Vagina (tissue), 2 donors: ENCODE measurements around the gene ARHGAP18. TPM values are rescaled to one million over a fixed set of nuclear protein-coding genes. Genes with fewer than 3 reads are reported as not detected.

ENCODE experiments used
- DNase-seq, 2 donors: peaks; one replicate each; pipeline ENCODE4 v3.0.0-alpha.2; 2017; ENCODE audit errors: extremely low spot score in 2 of 2
- H3K27ac ChIP-seq: fragments of 200-600 bp; sonication (generic); one replicate; pipeline ENCODE4 v1.5.1; 2019
- H3K27me3 ChIP-seq: fragments of 200-600 bp; sonication (generic); one replicate; pipeline ENCODE4 v1.5.1; 2019
- H3K36me3 ChIP-seq, 2 donors: fragments of 200-600 bp; sonication (generic); one replicate each; pipeline ENCODE4 v1.5.1; 2017 to 2019
- H3K4me1 ChIP-seq: fragments of 200-600 bp; sonication (generic); one replicate; pipeline ENCODE4 v1.5.1; 2019
- H3K4me3 ChIP-seq, 2 donors: fragments of 200-600 bp; sonication (generic); 1 replicate in 1 of 2; 2 replicates in 1 of 2; pipeline ENCODE4 v1.5.1; 2016 to 2019
- H3K9me3 ChIP-seq: fragments of 200-600 bp; sonication (generic); one replicate; pipeline ENCODE4 v1.5.1; 2019
- CTCF ChIP-seq, 3 experiments: fragments of 450-650 bp in 2 of 3; fragments of 200-600 bp in 1 of 3; sonication (generic) in 1 of 3; IDR thresholded peaks; one replicate each; pipeline ENCODE4 v1.5.1; 2017 to 2019; ENCODE audit warnings: antibody characterized with exemption in 3 of 3, mild to moderate bottlenecking in 2 of 3, moderate library complexity in 2 of 3
- POLR2A ChIP-seq, 2 donors: fragments of 450-650 bp; IDR thresholded peaks; one replicate each; pipeline ENCODE4 v1.6.1; 2017; ENCODE audit warnings: antibody characterized with exemption in 2 of 2, mild to moderate bottlenecking in 2 of 2, moderate library complexity in 2 of 2
- POLR2AphosphoS5 ChIP-seq, 2 donors: sonication (generic); formaldehyde crosslinking; IDR thresholded peaks; one replicate each; pipeline ENCODE4 v1.9.0; 2017; ENCODE audit warnings: antibody characterized with exemption in 2 of 2, mild to moderate bottlenecking in 2 of 2, low read depth in 1 of 2; ENCODE audit not compliant: insufficient read depth in 1 of 2
- intact Hi-C: fragments of 100-400 bp; cut with DNase I; formaldehyde crosslinking; loops from one replicate; pipeline ENCODE4 v1.15.1; 2023
- total RNA-seq: library from RNA; depleted of rRNA; stranded (reverse); fragments of >200 nt; gene quantifications from one replicate; pipeline ENCODE4 v1.2.3, GENCODE V29; 2016

The ARHGAP18 gene
- total RNA-seq, 1 donor from 2014 or later, result 7.6 TPM

GRCh38 chr6:129679275-129679674 is 30.7 kb downstream of the ARHGAP18 start:
- H3K4me3 ChIP-seq, result peak overlapping the region in 1 of 2 donors; percentile 22
- H3K36me3 ChIP-seq, result no peaks in the 10 kb centered on the region
- peaks cover 49% of the 10 kb centered on the region for H3K4me1 ChIP-seq
- no peak for DNase-seq
- TF ChIP-seq POLR2AphosphoS5 (IDR thresholded peaks at IDR 0.05; ENCODE audit: insufficient read depth in 1 of 2, low read depth in 1 of 2) (peak in 1 of 2 donors; percentile 24), POLR2A (IDR thresholded peaks at IDR 0.05) (no peak), CTCF (IDR thresholded peaks at IDR 0.05) (no peak)
- H3K27ac ChIP-seq, result peak overlapping the region; percentile 82
- intact Hi-C loops, result no loop called here
- no peaks in the 10 kb centered on the region for H3K9me3 ChIP-seq
- no peaks in the 10 kb centered on the region for H3K27me3 ChIP-seq

GRCh38 chr6:129678463-129678862 is 31.5 kb downstream of the ARHGAP18 start:
- Histone ChIP-seq H3K36me3 (no peaks in the 10 kb centered on the region), H3K4me1 (peaks cover 49% of the 10 kb centered on the region), H3K27ac (peak overlapping the region; percentile 82), H3K27me3 (no peaks in the 10 kb centered on the region), H3K9me3 (no peaks in the 10 kb centered on the region), H3K4me3 (no peak overlapping the region)
- no peak for DNase-seq
- intact Hi-C loops, result no loop called here
- no peak for TF ChIP-seq POLR2A (IDR thresholded peaks at IDR 0.05)
- TF ChIP-seq CTCF (IDR thresholded peaks at IDR 0.05), result no peak
- no peak for TF ChIP-seq POLR2AphosphoS5 (IDR thresholded peaks at IDR 0.05; ENCODE audit: insufficient read depth in 1 of 2, low read depth in 1 of 2)

- DNase-seq, result no peak
- H3K27ac ChIP-seq, result peak overlapping the region; percentile 82
- H3K4me1 ChIP-seq, result peaks cover 50% of the 10 kb centered on the region
- no peak overlapping the region for H3K4me3 ChIP-seq
- intact Hi-C loops, result no loop called here
- no peak for TF ChIP-seq POLR2A (IDR thresholded peaks at IDR 0.05)
- TF ChIP-seq CTCF (IDR thresholded peaks at IDR 0.05), result no peak
- no peak for TF ChIP-seq POLR2AphosphoS5 (IDR thresholded peaks at IDR 0.05; ENCODE audit: insufficient read depth in 1 of 2, low read depth in 1 of 2)
- H3K36me3 ChIP-seq, result no peaks in the 10 kb centered on the region
- no peaks in the 10 kb centered on the region for H3K9me3 ChIP-seq
- H3K27me3 ChIP-seq, result no peaks in the 10 kb centered on the region
These were observed 32.2 kb downstream of the ARHGAP18 start for GRCh38 chr6:129677620-129678325.

GRCh38 chr6:129675669-129676472 is 34.1 kb downstream of the ARHGAP18 start:
- no peak overlapping the region for H3K4me3 ChIP-seq
- H3K36me3 ChIP-seq, result no peaks in the 10 kb centered on the region

More at GRCh38 chr6:129675669-129676472, 34.1 kb downstream of the ARHGAP18 start:
- H3K27me3 ChIP-seq, result no peaks in the 10 kb centered on the region
- H3K9me3 ChIP-seq, result no peaks in the 10 kb centered on the region
- H3K4me1 ChIP-seq, result peaks cover 48% of the 10 kb centered on the region
- no peak overlapping the region for H3K27ac ChIP-seq
- intact Hi-C loops, result no loop called here
- no peak for DNase-seq
- TF ChIP-seq POLR2A (IDR thresholded peaks at IDR 0.05), result no peak
- TF ChIP-seq CTCF (IDR thresholded peaks at IDR 0.05), result no peak
- TF ChIP-seq POLR2AphosphoS5 (IDR thresholded peaks at IDR 0.05; ENCODE audit: insufficient read depth in 1 of 2, low read depth in 1 of 2), result no peak
